Stimulated activated CD8-positive, alpha-beta memory T cell treated with anti-CD3 and anti-CD28 coated beads, Interleukin-12 subunit alpha, Interleukin-12 subunit beta, amount 100 ng/mL, for 4 hours (primary cell): ENCODE results near the gene COL5A1.

Source experiments
- DNase-seq: peaks from one replicate; pipeline ENCODE4 v3.0.0-alpha.2; 2020; ENCODE audit warnings: low read depth

The COL5A1 gene

GRCh38 chr9:134880484-134881312, 239.1 kb downstream of the COL5A1 start, which contains the start of gene FCN2:
Gene FCN2 (plus strand): TSS chr9:134880810. CDS start chr9:134880822, 12 bp downstream.
- no peak for DNase-seq

GRCh38 chr9:134881313-134881670, 239.7 kb downstream of the COL5A1 start:
- no peak for DNase-seq

DNA sequence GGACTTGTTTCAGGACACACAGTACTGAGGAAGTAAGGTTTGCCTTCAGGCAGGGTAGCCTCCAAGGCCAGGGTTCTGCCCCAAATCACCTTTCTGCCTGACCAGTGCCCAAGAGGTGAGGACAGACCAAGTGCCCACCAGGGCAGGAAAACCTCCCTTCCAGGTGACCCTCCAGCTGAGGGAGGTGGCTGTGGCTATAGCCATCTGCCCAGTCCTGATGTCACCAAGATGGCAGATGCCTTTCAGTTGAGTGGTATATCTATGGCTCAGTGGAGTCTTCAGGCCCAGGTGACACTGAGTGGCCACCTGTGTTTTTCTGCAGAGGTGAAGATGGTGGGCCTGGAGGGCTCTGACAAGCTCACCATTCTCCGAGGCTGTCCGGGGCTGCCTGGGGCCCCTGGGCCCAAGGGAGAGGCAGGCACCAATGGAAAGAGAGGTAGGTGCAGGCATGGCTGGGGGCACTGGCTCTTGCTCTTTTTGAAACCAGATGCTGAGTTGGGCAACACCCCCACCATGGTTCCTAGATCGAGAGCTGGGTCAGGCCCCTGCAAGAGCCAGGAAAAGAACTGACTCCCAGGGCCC, 240.7 kb downstream of the COL5A1 start:
- DNase-seq, result no peak

DNA sequence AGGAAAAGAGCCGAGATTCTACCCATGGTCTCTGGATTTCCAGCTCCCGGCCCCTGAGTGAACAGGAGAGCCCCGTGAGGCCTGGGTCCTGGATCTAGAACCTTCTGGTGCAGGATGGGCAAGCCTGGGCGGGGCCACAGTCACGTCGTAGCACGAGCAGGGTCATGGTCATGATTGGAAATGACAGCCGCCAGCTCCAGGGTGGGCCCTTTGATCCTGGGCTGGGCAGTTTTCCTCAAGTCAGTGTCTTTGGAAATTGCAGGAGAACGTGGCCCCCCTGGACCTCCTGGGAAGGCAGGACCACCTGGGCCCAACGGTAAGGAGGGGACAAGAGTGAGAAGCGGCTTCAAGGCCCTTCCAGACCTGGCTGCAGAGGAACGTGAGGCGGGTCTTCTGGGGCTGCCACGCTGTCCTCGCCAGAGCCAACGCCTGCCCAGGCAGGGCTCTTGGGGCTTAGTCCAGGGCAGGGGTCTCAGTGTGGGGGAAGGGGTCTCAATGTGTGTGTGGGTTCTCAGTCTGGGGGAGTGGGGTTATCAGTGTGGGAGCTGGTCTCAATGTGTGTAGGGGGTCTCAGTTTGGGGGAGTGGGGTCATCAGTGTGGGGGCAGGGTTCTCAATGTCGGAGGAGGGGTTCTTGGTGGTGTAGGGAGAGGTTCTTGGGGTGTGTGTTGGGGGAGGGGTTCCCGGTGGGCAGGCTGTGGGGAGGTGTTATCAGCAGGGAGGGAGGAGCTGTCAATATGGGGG, 241.6 kb downstream of the COL5A1 start:
- no peak for DNase-seq

- DNase-seq, result no peak
These were observed 242.9 kb downstream of the COL5A1 start for GRCh38 chr9:134884492-134884891.

GRCh38 chr9:134885001-134885678, 243.5 kb downstream of the COL5A1 start:
- no peak for DNase-seq

DNA sequence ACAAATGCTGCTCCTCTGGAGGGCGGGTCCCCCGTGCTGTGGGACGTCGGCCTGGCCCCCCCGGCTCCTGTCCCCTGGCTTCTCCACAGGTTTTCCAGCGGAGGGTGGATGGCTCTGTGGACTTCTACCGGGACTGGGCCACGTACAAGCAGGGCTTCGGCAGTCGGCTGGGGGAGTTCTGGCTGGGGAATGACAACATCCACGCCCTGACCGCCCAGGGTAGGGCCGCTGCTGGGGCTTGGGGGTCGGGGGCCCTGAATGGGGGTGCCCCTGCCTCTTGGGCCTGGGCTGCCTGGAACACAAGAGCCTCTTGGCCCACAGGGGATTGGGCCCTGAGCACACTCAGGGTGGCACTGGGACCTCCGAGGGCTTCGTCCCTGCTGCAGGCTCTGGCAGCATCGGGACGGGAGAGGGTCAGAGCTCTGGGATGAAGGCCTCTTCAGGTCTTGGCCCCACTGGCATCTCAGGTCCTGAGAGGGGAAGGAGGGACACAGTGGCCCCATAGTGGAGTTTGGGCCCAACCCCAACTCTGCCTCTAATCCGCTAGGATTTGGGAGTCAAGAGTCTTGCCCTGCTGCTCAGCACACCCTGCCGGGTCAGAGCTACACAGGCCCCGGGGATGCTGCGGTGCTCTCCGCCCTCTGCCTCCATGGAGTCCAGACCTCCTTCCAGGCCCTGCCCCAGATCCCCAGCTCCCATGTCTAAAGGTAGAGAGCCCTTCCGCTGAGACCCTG, 244.2 kb downstream of the COL5A1 start:
- no peak for DNase-seq

GRCh38 chr9:134886413-134886913, 244.9 kb downstream of the COL5A1 start:
- no peak for DNase-seq

GRCh38 chr9:134887219-134887618, 245.6 kb downstream of the COL5A1 start:
- no peak for DNase-seq

GRCh38 chr9:134887686-134888602, 246.3 kb downstream of the COL5A1 start:
- no peak for DNase-seq

DNA sequence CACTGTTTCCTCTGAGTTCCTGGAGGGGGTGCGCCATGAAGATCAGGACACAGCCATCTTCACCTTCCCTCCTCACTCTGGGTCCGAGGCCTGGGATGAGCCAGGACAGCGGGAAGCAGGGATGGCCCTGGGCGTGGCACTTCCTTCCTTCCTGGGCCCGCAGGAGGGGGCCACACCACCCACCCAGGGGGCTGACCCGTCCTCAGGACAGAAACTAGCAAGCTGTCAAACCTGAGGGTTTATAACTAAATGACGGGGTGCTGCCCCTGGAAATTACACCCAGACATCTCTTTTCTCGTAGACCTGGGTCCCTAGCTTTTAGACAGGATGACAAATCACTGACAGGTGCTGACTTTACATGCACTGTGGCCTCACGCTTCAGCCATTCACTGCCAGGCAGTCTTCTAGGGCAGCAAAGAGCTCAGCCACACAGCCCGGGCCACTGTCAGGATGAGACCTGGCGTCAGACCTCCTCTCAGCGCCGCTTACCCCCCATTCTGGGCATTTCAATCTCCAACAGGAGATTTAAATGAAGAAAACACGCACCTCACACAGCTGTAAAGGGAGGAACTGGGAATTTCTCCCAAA, 247.1 kb downstream of the COL5A1 start:
- DNase-seq, result no peak

DNA sequence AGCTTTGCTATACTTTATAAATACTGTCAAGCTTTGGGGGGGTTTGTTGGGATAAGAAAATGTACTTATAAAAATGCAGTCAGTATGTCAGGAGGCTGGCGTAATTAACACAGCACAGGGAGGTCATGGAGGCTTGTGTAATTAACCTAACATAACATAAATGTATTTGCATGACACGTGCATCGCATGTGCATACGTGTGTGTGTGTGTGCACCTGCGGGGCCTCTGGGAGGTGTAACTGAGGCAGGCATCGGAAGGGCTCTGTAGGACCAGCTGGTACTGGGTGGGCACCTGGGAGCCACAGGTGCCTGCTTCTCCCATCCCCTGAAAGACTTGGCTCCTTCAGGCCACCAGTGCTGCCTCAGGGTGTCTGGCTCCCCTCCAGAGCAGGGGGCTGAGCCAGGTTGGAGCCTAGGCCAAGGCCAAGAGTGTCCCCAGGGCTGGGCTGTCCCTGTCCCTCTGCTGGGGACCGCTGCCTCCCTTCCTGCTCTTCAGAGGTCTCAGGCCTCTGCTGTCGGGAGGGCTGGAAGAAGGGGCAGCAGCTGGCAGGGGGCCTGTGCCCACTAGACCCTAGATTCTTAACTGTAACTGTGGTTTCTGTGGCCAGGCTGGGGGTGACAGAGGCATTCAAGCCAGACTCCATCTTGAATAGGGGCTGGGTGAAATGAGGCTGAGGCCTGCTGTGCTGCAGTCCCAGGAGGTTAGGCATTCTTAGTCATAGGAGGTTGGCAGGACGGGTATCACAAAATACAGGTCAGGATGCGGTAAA, 248.0 kb downstream of the COL5A1 start:
- DNase-seq, result no peak

DNA sequence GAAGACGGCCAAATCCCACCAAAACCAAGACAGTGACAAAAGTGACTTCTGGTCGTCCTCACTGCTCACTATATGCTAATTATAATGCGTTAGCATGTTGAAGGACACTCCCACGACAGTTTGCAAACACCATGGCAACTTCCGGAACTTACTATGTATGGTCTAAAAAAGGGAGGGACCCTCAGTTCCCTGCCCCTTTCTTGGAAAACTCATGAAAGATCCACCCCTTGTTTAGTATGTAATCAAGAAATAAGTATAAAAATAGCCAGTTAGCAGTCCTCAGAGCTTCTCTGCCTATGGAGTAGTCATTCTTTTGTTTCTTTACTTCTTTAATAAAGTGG, 248.5 kb downstream of the COL5A1 start:
- DNase-seq, result no peak

DNA sequence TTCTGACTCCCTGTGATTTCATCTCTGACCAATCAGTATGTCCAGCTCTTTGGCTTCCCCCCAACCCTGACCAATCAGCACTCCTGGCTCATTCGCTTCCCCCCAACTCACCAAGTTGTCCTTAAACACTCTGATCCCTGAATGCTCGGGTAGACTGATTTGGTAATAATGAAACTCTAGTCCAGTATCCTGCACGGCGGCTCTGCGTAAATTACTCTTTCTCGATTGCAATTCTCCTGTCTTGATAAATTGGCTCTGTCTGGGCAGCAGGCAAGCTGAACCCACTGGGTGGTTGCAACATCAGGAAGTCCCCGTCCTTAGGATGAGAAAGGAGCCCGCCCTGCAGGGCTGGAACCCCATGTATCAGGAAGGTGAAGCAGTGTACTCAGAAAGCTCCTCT, 249.4 kb downstream of the COL5A1 start:
- no peak for DNase-seq

DNA sequence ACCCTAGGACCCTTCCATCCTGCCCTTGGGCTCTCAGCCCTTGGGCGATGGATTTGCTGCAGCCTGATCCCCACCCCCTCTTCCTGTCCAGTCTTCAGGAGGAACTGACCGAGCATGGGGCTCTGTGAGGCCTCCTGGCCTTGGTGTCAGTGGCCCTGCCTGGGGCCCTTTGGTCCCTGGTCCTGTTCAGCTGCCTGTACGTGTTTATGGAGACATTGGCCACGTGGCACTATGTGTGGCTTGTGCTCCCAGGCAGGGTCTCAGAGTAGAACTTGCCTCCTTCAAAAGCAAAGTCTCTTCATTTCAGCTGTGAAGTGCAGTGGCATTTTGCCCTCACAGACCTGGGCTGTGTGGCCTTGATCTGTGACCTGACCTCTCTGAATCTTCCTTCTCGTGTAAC, 250.1 kb downstream of the COL5A1 start:
- no peak for DNase-seq

GRCh38 chr9:134892221-134892620, 250.6 kb downstream of the COL5A1 start:
- DNase-seq, result no peak

- DNase-seq, result no peak
These were observed 251.3 kb downstream of the COL5A1 start for GRCh38 chr9:134892820-134893420.
